H9 (cell line): ENCODE measurements around the gene LINGO3. TPM values are rescaled to one million over a fixed set of nuclear protein-coding genes. Genes with fewer than 3 reads are reported as not detected.
A peak's percentile ranks its signal among the peaks of the same experiment; 100 is the strongest.

Source experiments
- DNase-seq: peaks from one replicate; pipeline ENCODE4 v3.0.0-alpha.2; 2017
- H2AFZ ChIP-seq: one replicate; pipeline ENCODE4 v1.6.1; 2013; ENCODE audit warnings: mild to moderate bottlenecking, low read length, control low read depth, moderate library complexity
- H2AK5ac ChIP-seq: 2 replicates; pipeline ENCODE4 v1.6.1; 2013; ENCODE audit warnings: low read length, control low read depth, mixed read lengths; ENCODE audit not compliant: insufficient read length
- H2BK120ac ChIP-seq: one replicate; pipeline ENCODE4 v1.6.1; 2013; ENCODE audit warnings: low read depth, mild to moderate bottlenecking, low read length, control low read depth, inconsistent platforms; ENCODE audit not compliant: poor library complexity, severe bottlenecking
- H2BK12ac ChIP-seq: 2 replicates; pipeline ENCODE4 v1.6.1; 2013; ENCODE audit warnings: low read length, control low read depth, mixed read lengths, low read depth; ENCODE audit not compliant: insufficient read length
- H2BK15ac ChIP-seq: 2 replicates; pipeline ENCODE4 v1.6.1; 2013; ENCODE audit warnings: low read depth, low read length, control low read depth
- H2BK20ac ChIP-seq: one replicate; pipeline ENCODE4 v1.6.1; 2013; ENCODE audit warnings: low read depth, mild to moderate bottlenecking, low read length, control low read depth, inconsistent platforms; ENCODE audit not compliant: poor library complexity, severe bottlenecking
- H2BK5ac ChIP-seq: 2 replicates; pipeline ENCODE4 v1.6.1; 2013; ENCODE audit warnings: low read length, control low read depth, mixed read lengths; ENCODE audit not compliant: insufficient read length
- H3K14ac ChIP-seq: 2 replicates; pipeline ENCODE4 v1.6.1; 2013; ENCODE audit warnings: low read length, control low read depth; ENCODE audit not compliant: insufficient read depth
- H3K18ac ChIP-seq: 2 replicates; pipeline ENCODE4 v1.6.1; 2013; ENCODE audit warnings: low read depth, mild to moderate bottlenecking, mixed read lengths, low read length, control low read depth; ENCODE audit not compliant: insufficient read length
- H3K23ac ChIP-seq: 2 replicates; pipeline ENCODE4 v1.6.1; 2013; ENCODE audit warnings: low read length, control low read depth, mixed read lengths, low read depth; ENCODE audit not compliant: insufficient read length
- H3K23me2 ChIP-seq: 2 replicates; pipeline ENCODE4 v1.6.1; 2013; ENCODE audit warnings: low read depth, mild to moderate bottlenecking, mixed read lengths, low read length, control low read depth; ENCODE audit not compliant: insufficient read length, poor library complexity, severe bottlenecking
- H3K27ac ChIP-seq: 2 replicates; pipeline ENCODE4 v1.5.1; 2013; ENCODE audit warnings: low read length, control low read depth, mixed read lengths, low read depth; ENCODE audit not compliant: insufficient read length
- H3K27me3 ChIP-seq: 2 replicates; pipeline ENCODE4 v1.6.1; 2013; ENCODE audit warnings: low read length, control low read depth, inconsistent platforms; ENCODE audit not compliant: insufficient read depth
- H3K4ac ChIP-seq: 2 replicates; pipeline ENCODE4 v1.6.1; 2013; ENCODE audit warnings: low read depth, mild to moderate bottlenecking, control low read depth, inconsistent platforms, low read length, moderate library complexity
- H3K4me1 ChIP-seq: 2 replicates; pipeline ENCODE4 v1.6.1; 2013; ENCODE audit warnings: low read length, control low read depth, inconsistent platforms; ENCODE audit not compliant: insufficient read depth
- H3K4me2 ChIP-seq: 2 replicates; pipeline ENCODE4 v1.6.1; 2013; ENCODE audit warnings: low read length, control low read depth, mixed read lengths; ENCODE audit not compliant: insufficient read length, insufficient read depth
- H3K56ac ChIP-seq: 2 replicates; pipeline ENCODE4 v1.6.1; 2013; ENCODE audit warnings: low read depth, mild to moderate bottlenecking, mixed read lengths, low read length, control low read depth; ENCODE audit not compliant: insufficient read length
- H3K79me1 ChIP-seq: 2 replicates; pipeline ENCODE4 v1.6.1; 2013; ENCODE audit warnings: low read depth, mild to moderate bottlenecking, moderate library complexity, low read length, control low read depth, inconsistent platforms; ENCODE audit not compliant: insufficient read depth, poor library complexity, severe bottlenecking
- H3K79me2 ChIP-seq: 2 replicates; pipeline ENCODE4 v1.6.1; 2013; ENCODE audit warnings: low read length, control low read depth, inconsistent platforms; ENCODE audit not compliant: insufficient read depth
- H3K9ac ChIP-seq: 2 replicates; pipeline ENCODE4 v1.6.1; 2013; ENCODE audit warnings: low read length, control low read depth, mixed read lengths; ENCODE audit not compliant: insufficient read length; ENCODE audit errors: extremely low read depth
- H3K9me3 ChIP-seq: one replicate; pipeline ENCODE4 v1.6.1; 2013; ENCODE audit warnings: low read depth, low read length, inconsistent platforms; ENCODE audit not compliant: control insufficient read depth
- H3T11ph ChIP-seq: one replicate; pipeline ENCODE4 v1.6.1; 2013; ENCODE audit warnings: mild to moderate bottlenecking, low read length, control low read depth, inconsistent platforms
- H4K20me1 ChIP-seq: one replicate; pipeline ENCODE4 v1.6.1; 2013; ENCODE audit not compliant: control insufficient read depth, insufficient read length, insufficient read depth
- H4K5ac ChIP-seq: 2 replicates; pipeline ENCODE4 v1.6.1; 2013; ENCODE audit warnings: low read depth, mild to moderate bottlenecking, mixed read lengths, low read length, control low read depth; ENCODE audit not compliant: insufficient read length
- H4K8ac ChIP-seq: replicated peaks from 2 replicates; pipeline ENCODE4 v1.6.1; 2013; ENCODE audit warnings: low read length, control low read depth, mixed read lengths, low read depth; ENCODE audit not compliant: insufficient read length
- H4K91ac ChIP-seq: 2 replicates; pipeline ENCODE4 v1.6.1; 2013; ENCODE audit warnings: low read depth, mild to moderate bottlenecking, moderate library complexity, mixed read lengths, low read length, control low read depth; ENCODE audit not compliant: insufficient read length
- H3K27ac Mint-ChIP-seq, 3 experiments: 2 replicates in 2 of 3; 3 replicates in 1 of 3; pipeline ENCODE4 v1.8.0; 2020 to 2021; ENCODE audit warnings: mixed read lengths in 3 of 3, mild to moderate bottlenecking in 1 of 3, moderate library complexity in 1 of 3
- H3K27me3 Mint-ChIP-seq: 2 replicates; pipeline ENCODE4 v1.8.0; 2021; ENCODE audit warnings: low read depth, mild to moderate bottlenecking, moderate library complexity, mixed read lengths
- H3K36me3 Mint-ChIP-seq, 3 experiments: 2 replicates in 2 of 3; 3 replicates in 1 of 3; pipeline ENCODE4 v1.8.0; 2020 to 2021; ENCODE audit warnings: low read depth in 3 of 3, mixed read lengths in 3 of 3; ENCODE audit not compliant: insufficient read depth in 1 of 3
- H3K4me1 Mint-ChIP-seq, 2 experiments: 2 replicates each; pipeline ENCODE4 v1.8.0; 2020; ENCODE audit warnings: mixed read lengths in 2 of 2
- H3K4me3 Mint-ChIP-seq, 2 experiments: 2 replicates in 1 of 2; 3 replicates in 1 of 2; pipeline ENCODE4 v1.8.0; 2020 to 2021; ENCODE audit warnings: mild to moderate bottlenecking in 2 of 2, mixed read lengths in 2 of 2, moderate library complexity in 1 of 2
- H3K9me3 Mint-ChIP-seq, 2 experiments: 2 replicates in 1 of 2; 3 replicates in 1 of 2; pipeline ENCODE4 v1.8.0; 2020; ENCODE audit warnings: mild to moderate bottlenecking in 2 of 2, mixed read lengths in 2 of 2, moderate library complexity in 1 of 2
- CTCF ChIP-seq: fragments of 200-600 bp; sonication (generic); conservative IDR thresholded peaks from 3 replicates; pipeline ENCODE4 v1.8.0; 2021; ENCODE audit warnings: antibody characterized with exemption, mild to moderate bottlenecking
- WGBS: extraction: QIAGEN DNeasy Blood & Tissue Kit; methylation state at CpG from one replicate; pipeline ENCODE4 v1.1.7; 2013; ENCODE audit warnings: missing lambda C conversion rate, low lambda C conversion rate, mixed read lengths; ENCODE audit not compliant: insufficient read length; ENCODE audit errors: extremely low coverage; 5-methylcytosine and 5-hydroxymethylcytosine counted together
- total RNA-seq: library from RNA; stranded (reverse); gene quantifications from 2 replicates; pipeline ENCODE4 v1.2.1, GENCODE V29; 2021

LINGO3 gene
- total RNA-seq, 1 experiment from 2014 or later, result 0.28 TPM

- Histone ChIP-seq H4K91ac (no peak overlapping the region), H4K5ac (no peak overlapping the region), H3K23me2 (no peaks in the 10 kb centered on the region), H2AFZ (no peak overlapping the region), H4K20me1 (no peaks in the 10 kb centered on the region), H3K56ac (no peak overlapping the region), H3K9ac (no peak overlapping the region), H3K4me1 (no peaks in the 10 kb centered on the region), H2BK15ac (no peak overlapping the region), H3K79me1 (no peaks in the 10 kb centered on the region), H3K14ac (no peak overlapping the region), H2BK5ac (no peak overlapping the region), H3K18ac (no peak overlapping the region), H3T11ph (no peak overlapping the region), H4K8ac (no peak overlapping the region), H3K9me3 (no peaks in the 10 kb centered on the region), H3K27me3 (no peaks in the 10 kb centered on the region), H2BK120ac (no peak overlapping the region), H2BK20ac (no peak overlapping the region), H2AK5ac (no peak overlapping the region), H3K79me2 (no peaks in the 10 kb centered on the region), H3K4ac (no peak overlapping the region), H2BK12ac (no peak overlapping the region), H3K4me2 (no peak overlapping the region), H3K23ac (no peak overlapping the region), H3K27ac (no peak overlapping the region)
- Mint-ChIP-seq H3K9me3 (peaks cover 0 to 9% of the 10 kb centered on the region in 2 experiments; a peak in 3 of 5 replicates), H3K36me3 (no peaks in the 10 kb centered on the region), H3K4me1 (peaks cover 10 to 21% of the 10 kb centered on the region in 2 experiments), H3K27me3 (peaks cover 33% of the 10 kb centered on the region), H3K27ac (no peak overlapping the region; a peak in 1 of 7 replicates), H3K4me3 (peak overlapping the region in 1 of 2 experiments; percentile 20; a peak in 1 of 5 replicates)
- DNase-seq, result peak; percentile 75
- no CpG with 5 or more reads among the region's 22 CpGs for WGBS
- TF ChIP-seq CTCF, result peak; percentile 86
Observed at GRCh38 chr19:2315818-2316353, 7.9 kb upstream of the LINGO3 start.
